ENCODE data around the gene BIRC3. TPM values are rescaled to one million over a fixed set of nuclear protein-coding genes. Genes with fewer than 3 reads are reported as not detected.
A peak's percentile ranks its signal among the peaks of the same experiment; 100 is the strongest.

The BIRC3 gene
- total and polyA plus RNA-seq, 8 donors, result 0.58 to 137 (median 44.8) TPM

DNA sequence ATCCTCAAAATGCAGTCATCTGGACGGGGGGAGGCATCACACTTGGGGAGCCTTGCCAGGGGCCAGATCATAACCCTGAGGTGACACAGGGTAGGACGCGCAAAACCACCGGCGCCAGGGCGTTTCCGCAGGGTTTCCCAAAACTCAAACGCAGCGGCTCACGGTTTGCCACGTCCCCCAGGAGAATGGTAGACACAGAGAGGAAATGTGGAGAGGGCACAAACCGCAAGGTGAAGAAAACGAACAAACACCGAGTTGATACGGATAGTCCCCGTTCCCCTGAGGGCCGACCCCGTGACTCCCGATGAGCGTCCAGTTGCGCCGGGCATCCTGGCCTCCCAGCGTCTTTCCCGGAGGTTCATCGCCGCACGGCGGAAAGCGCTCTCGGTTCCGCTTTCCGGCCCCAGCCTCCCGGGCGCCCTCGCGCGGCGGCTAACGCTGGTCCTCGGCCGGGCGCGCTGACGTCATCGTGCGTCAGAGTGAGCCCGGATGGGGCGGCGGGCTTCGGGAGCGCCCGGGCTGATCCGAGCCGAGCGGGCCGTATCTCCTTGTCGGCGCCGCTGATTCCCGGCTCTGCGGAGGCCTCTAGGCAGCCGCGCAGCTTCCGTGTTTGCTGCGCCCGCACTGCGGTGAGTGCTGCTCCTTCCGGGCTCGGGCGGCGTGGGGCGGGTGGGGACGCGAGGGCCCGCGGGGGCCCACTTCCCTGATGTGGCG lies 29.6 kb downstream of the BIRC3 start, which contains the start of gene BIRC2:
TSS of gene BIRC2 (plus strand) at position 467 of the 714 bp plus-strand sequence. CDS start 2,641 bp downstream, outside the sequence.
- peaks cover 10 to 41% (median 26%) of the 10 kb centered on the region in 4 donors for H3K4me1 ChIP-seq
- peak within 1 kb of the TSS; percentile 93 to 99 (median 98) for H3K27ac ChIP-seq
- H3K27me3 ChIP-seq, result no peaks in the 10 kb centered on the region
- peaks cover 0 to 21% (median 8%) of the 10 kb centered on the region in 4 donors for H3K36me3 ChIP-seq
- DNase-seq, result peak; percentile 97 to 98
- WGBS, 5 donors, result 0 to 1% (median 0%) methylated on average over 26 to 77 of the region's 77 CpGs
- H3K9me3 ChIP-seq, result no peaks in the 10 kb centered on the region
- peak within 1 kb of the TSS; percentile 59 to 68 (median 63) for H3K4me3 ChIP-seq
- intact Hi-C loops (cut with DNase I; ENCODE audit: low total_unique reads), result loop anchor here (10.0 kb wide), 1 partner anchor 148 kb away; no protein-coding TSS in a partner anchor
- no peak for TF ChIP-seq EP300 (IDR thresholded peaks at IDR 0.05)
- TF ChIP-seq, protein P1, sequence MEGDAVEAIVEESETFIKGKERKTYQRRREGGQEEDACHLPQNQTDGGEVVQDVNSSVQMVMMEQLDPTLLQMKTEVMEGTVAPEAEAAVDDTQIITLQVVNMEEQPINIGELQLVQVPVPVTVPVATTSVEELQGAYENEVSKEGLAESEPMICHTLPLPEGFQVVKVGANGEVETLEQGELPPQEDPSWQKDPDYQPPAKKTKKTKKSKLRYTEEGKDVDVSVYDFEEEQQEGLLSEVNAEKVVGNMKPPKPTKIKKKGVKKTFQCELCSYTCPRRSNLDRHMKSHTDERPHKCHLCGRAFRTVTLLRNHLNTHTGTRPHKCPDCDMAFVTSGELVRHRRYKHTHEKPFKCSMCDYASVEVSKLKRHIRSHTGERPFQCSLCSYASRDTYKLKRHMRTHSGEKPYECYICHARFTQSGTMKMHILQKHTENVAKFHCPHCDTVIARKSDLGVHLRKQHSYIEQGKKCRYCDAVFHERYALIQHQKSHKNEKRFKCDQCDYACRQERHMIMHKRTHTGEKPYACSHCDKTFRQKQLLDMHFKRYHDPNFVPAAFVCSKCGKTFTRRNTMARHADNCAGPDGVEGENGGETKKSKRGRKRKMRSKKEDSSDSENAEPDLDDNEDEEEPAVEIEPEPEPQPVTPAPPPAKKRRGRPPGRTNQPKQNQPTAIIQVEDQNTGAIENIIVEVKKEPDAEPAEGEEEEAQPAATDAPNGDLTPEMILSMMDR (IDR thresholded peaks at IDR 0.05), result peak in 5 of 7 experiments; percentile 61 to 87 (median 78)
- peak; percentile 91 to 93 (median 92) for TF ChIP-seq POLR2AphosphoS5 (IDR thresholded peaks at IDR 0.05)
- TF ChIP-seq POLR2A (IDR thresholded peaks at IDR 0.05), result peak in 2 of 4 donors; percentile 59 to 66

DNA sequence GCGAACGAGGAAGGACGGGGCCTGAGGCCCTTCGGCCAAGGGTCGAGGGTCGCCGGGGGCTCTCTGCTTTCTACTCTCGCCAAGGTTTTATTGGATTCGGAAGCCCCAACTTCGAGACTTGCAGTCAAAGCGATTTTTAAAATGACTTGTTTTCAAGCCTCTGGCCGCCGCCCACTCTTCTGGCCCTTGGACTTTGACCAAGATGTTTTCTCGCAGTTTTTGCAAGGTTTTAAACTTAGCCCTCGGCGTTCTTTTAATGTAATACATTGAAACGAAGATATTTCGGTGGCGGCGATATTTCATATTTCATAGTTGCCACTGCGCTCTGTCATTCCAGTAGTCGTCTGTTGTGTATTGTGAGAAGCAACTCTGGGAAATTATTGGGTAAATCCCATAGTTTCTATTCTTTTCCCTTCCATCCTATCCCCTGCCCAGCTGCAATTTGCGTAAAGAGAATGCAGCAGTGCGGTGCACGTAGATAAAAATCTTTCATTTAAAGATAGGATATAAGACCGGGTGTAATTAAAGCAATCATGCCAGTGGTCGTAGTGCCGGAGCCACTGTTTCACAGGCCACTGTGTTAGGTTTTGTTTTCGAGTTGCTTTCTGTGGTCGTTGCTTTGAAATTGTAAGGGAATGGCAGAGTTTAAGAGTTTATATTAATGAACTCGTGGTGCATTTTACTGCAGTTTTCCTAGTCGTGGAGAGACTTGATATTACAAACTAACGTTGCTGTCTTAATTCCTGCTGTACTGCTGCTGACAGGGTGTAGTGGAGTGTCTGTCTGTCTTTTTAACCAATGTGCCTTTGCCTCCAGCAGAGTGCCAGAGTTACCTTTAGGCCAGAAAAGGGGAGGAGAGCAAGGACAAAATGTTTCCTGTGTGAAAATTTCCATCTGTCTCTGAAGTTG lies 30.4 kb downstream of the BIRC3 start:
- intact Hi-C loops (cut with DNase I; ENCODE audit: low total_unique reads), result loop anchor here (10.0 kb wide), 1 partner anchor 147 kb away; no protein-coding TSS in a partner anchor
- Histone ChIP-seq H3K27ac (peak overlapping the region; percentile 93 to 99 (median 98)), H3K4me3 (peak overlapping the region; percentile 59 to 68 (median 63)), H3K36me3 (peaks cover 0 to 28% (median 11%) of the 10 kb centered on the region in 4 donors), H3K4me1 (peaks cover 10 to 40% (median 26%) of the 10 kb centered on the region in 4 donors), H3K27me3 (no peaks in the 10 kb centered on the region), H3K9me3 (no peaks in the 10 kb centered on the region)
- WGBS, 5 donors, result 0 to 1% (median 0%) methylated on average over 33 of the region's 33 CpGs
- peak in 1 of 2 donors; percentile 64 for DNase-seq
- TF ChIP-seq POLR2A (IDR thresholded peaks at IDR 0.05), result no peak
- TF ChIP-seq POLR2AphosphoS5 (IDR thresholded peaks at IDR 0.05), result no peak
- TF ChIP-seq, protein P1 (IDR thresholded peaks at IDR 0.05), result no peak
- no peak for TF ChIP-seq EP300 (IDR thresholded peaks at IDR 0.05)

DNA sequence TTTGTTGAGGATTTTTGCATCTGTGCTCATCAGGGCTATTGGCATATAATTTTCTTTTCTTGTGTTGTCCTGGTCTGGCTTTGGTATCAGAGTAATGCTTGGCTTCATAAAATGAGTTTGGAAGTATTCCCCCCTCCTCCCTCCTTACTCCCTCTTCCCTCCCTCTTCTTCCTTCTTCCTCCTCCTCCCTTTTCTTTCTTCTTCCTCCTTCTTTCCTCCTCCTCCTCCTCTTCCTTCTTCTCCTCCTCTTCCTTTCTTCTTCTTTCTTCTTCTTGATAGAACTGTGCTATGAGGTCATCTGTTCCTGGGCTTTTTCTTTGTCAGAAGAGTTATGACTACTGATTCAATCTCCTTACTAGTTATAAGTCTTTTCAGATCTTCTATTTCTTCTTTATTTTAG lies 39.8 kb downstream of the BIRC3 start:
- DNase-seq, result no peak

More for the DNA sequence above, 39.8 kb downstream of the BIRC3 start:
- Histone ChIP-seq H3K27me3 (no peaks in the 10 kb centered on the region), H3K36me3 (peaks cover 13 to 56% (median 38%) of the 10 kb centered on the region in 4 donors), H3K4me1 (peaks cover 0 to 20% (median 4%) of the 10 kb centered on the region in 4 donors), H3K4me3 (no peak overlapping the region), H3K27ac (no peak overlapping the region), H3K9me3 (no peaks in the 10 kb centered on the region)
- intact Hi-C loops (cut with DNase I; ENCODE audit: low total_unique reads), result no loop called here
- TF ChIP-seq, protein P1 (IDR thresholded peaks at IDR 0.05), result no peak
- TF ChIP-seq POLR2A (IDR thresholded peaks at IDR 0.05), result no peak
- TF ChIP-seq POLR2AphosphoS5 (IDR thresholded peaks at IDR 0.05), result no peak
- TF ChIP-seq EP300 (IDR thresholded peaks at IDR 0.05), result no peak

Measured in stomach (tissue), 9 donors.